ENCODE data around the gene SPOCK3.
"Not testable (repeated sequence)": the region's sequence is repeated elsewhere in the genome, so short reads cannot be mapped to it uniquely, and the experiment has no call there.

Gene SPOCK3

DNA sequence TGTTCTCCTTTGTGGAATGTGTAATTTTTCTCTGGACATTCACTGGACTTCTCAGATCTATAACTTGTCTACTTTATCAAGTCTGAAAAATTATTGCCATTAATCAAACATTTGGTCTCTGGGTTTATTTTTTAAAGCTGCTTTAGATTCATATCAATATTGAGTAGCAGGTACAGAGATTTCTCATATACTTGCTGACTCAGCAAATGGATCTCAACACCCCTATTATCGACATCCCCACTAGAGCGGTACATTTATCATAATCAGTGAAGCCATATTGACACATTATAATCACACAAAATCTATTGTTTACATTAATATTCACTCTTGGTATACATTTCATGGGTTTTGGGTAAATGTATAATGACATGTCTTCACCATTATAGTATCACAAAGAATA, 268.7 kb downstream of the SPOCK3 start:
- DNase-seq (ENCODE audit: low read depth in 2 of 2, low spot score in 1 of 2), result no peak

DNA sequence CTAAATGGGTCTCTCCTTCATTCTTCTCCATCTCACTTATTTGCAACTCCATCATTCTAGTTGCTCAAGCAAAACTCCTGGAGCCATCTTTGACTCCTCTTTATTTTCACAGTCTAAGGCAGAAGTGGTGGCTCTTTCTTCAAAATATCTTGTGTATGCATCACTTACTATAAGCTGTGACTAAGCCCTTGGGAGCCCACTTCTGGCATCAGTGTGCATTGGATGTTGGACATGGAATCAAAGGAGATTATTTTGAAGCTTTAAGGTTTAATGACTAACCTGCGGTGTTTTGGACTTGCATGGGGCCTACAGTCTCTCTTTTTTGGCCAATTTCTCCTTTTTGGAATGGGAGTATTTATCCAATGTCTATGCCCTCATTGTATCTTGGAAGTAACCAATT, 276.8 kb downstream of the SPOCK3 start:
- no peak for DNase-seq (ENCODE audit: low read depth in 2 of 2, low spot score in 1 of 2)

DNA sequence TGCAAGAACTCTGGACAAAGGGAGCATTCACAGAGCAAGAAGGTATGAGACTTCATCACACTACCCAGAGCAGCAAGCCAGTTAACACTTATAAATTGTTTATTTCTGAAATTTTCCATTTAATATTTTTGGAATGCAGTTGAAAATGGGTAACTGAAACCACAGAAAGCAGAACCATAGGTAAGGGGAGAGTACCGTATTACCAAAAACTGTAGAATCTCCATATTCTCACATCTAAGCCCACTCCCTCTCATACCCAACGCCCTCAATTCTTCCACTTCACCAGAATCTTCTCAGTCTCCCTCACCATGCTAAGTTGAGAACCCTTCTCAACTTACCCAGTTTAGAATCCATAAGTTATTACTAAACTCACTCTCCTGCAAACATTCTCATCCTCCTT, 277.8 kb downstream of the SPOCK3 start:
- no peak for DNase-seq (ENCODE audit: low read depth in 2 of 2, low spot score in 1 of 2)

DNA sequence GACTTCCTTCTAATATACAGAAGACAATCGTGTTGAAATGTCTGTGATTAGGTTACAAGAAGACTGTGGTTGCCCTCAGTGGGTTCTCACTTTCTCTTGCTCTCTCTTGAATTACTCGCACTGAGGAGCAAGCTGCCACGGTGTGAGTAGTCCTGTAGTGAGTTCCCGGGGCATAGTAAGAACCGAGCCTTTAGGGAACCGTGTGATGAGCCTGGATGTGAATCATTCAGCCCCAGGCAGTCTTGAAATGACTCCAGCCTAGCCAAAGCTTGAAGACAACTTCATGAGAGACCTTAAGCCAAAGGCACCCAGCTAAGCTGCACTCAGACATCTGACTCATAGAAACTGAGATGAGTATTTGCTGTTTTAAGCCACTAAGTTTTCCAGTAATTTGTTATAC, 292.7 kb downstream of the SPOCK3 start:
- no peak for DNase-seq (ENCODE audit: low read depth in 2 of 2, low spot score in 1 of 2)

DNA sequence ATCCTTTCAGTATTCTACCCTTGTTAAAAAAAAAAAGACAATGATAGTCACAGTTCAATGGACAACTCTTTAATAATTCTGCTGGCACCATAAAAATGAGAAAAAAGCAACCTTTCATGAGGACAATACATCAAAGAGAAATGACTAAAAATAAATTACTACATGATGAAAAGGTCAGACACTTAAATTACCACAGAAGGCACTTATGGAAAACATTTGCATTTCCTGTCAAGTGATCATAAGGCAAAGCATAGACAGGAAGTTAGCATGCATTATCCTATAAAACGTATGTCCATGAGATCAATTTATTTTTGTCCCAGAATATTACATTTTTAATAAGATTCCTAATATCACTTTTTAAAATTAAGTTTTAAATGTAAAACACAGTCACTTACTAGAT, 303.8 kb downstream of the SPOCK3 start:
- DNase-seq (ENCODE audit: low read depth in 2 of 2, low spot score in 1 of 2), result no peak

DNA sequence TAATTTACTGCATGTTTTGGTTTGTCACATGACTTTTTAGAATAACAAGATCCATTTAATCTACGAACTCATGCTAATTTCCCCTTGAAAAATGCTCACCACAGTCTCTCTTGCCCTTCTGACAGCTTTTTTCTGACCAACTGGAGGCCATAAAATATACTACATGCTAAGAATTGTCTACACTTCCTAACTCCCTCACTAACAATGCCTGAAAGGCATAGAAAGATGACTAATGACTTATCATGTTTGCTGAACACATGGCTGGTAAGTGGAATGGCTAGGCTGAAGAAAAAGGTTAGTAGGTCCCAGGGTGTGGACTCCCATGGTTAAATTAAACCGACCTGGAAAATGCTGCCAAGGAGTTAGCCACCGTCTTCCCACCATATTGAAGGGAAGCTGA, 309.9 kb downstream of the SPOCK3 start:
- DNase-seq (ENCODE audit: low read depth in 2 of 2, low spot score in 1 of 2), result no peak

DNA sequence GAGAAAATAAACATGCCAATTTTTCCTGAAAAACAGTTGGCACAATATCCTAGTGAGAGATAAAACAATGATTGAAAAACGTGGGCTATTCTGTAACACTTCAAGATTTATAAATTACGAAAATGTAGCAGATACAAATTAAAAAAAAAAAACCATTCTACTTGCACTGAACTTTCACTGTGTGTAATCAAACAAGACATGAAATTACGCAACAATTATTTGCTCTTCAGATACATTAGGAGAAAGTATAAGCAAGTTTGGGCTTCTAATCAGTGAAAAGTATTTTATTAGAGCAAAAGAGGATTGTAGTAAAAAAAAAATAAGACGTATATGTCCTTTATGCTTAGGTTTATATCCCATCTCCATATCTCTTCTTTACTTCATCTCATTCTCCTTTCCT, 320.4 kb downstream of the SPOCK3 start:
- DNase-seq (ENCODE audit: low read depth in 2 of 2, low spot score in 1 of 2), result no peak

DNA sequence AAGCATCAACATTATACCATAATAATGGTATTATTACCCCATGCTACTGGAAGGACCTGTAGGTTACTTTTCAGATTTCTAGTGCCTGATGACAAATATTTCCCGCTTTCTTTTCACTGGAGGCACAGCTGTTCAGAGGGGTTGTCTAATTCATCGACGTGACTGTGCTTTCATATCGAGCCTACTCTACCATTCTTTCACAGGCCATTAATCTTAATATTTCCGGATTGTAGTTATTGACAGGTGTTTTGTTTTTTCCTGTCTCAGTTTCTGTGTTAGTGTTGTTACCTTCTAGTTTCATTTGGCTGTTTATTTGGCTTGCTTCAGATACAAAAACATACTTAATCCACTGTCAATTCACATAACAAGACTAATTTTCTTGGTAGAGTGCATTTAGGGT, 330.9 kb downstream of the SPOCK3 start:
- no peak for DNase-seq (ENCODE audit: low read depth in 2 of 2, low spot score in 1 of 2)

DNA sequence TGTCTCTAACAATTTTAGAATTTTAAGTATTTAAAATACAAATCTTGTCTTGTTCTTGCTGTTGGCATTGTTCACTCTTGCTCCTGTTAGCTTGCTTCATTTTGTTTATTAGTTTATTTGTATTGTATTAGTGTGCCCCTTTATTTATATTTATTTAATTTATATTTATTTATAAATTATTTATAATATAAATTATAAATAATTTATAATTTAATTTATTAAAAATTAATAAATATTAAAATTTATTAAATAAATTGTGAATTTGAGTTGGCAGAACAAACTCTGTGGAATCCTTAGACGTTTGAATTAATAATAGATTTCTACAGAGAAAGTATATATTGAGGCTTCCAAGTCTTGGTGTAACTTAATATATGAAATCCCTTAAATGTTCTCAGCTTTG, 331.4 kb downstream of the SPOCK3 start:
- DNase-seq (ENCODE audit: low read depth in 2 of 2, low spot score in 1 of 2), result no peak

DNA sequence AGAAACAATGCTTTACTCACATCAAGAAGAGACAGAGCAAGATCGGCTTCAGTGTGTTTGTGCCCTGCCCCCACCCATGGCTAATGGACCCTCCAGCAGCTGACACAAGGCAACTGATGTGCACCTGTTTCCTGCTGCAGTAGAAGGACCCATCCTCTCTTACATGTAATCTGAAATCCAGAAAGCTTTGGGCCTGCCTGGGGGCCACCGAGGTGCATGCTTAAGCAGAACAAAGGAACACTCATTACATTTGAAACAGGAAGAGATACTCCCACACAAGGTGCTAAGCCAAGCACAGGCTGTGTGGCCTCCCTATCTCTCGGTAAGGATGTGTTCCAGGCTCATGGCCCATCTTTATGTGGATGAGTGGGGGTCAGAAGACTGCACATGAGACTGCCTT, 338.0 kb downstream of the SPOCK3 start:
- no peak for DNase-seq (ENCODE audit: low read depth in 2 of 2, low spot score in 1 of 2)

DNA sequence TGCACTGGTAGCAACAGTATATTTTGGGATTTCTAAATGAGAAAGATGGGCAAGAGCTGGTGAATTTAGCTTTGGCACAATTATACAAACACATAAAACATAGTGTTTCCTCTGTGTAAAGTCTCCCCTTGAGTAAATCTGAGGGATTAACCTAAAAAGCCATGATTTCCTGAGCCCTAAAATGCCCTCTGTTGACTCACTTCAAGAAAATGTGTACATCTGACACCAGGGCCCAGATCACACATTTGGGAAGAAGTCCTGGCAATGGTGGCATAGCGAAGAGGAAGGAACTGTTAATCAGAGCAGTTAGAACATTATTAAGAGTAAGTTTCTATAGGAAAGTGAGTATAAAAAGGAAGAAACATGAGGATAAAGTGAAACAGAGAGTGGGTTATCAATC, 338.5 kb downstream of the SPOCK3 start:
- DNase-seq (ENCODE audit: low read depth in 2 of 2, low spot score in 1 of 2), result no peak

DNA sequence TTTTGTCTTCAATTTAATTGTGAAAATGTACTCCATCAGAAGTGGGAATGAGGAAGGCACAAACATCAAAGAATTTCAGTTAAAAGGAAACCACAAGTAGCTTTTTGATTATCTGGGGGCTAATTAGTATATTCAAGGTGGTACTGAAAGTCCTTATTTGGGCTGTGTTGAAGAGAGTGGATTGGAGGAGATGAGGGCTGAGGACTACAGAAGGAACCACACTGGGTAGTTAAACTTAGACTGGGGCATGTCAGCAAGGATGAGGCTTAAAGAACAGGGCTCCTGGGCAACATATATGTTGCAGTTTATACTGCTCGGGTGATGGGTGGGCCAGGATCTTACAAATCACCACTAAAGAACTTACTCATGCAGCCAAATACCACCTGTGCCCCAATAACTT, 346.8 kb downstream of the SPOCK3 start:
- no peak for DNase-seq (ENCODE audit: low read depth in 2 of 2, low spot score in 1 of 2)

DNA sequence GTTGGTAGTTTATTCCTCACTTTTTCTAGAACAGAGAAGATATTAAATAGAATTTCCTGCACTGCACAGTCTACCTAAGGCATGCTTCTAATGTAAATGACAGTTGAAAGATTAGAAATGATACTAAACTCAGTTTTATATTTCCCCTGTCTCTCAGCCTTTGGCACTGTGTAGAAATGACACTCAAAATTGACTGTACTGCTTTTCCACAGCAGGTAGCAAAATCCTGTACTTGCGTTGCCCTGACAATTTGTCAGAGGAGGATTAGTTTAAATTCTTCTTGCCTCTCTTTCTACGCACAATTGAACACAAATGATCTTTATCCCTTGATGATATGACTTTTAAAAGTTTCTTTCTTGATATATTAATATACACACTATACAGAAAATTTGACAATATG, 347.6 kb downstream of the SPOCK3 start:
- no peak for DNase-seq (ENCODE audit: low read depth in 2 of 2, low spot score in 1 of 2)

DNA sequence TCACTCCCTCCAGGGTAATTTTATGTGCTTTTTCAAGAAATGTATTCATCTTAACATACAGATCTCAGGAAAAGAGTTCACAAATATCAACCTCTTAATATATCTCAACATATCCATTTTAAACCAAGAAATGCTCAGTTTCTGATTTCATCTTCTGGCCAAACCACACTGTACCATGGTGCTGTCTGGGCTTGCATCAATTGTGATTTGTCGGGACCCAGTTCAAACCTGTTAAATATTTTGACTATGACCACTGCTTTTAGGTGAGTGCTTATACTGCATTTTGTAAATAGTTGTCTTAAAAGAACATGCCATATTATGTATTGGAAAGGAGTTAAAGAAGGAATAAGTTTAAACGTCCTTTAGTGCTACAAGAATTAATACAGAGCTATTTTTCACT, 352.1 kb downstream of the SPOCK3 start:
- no peak for DNase-seq (ENCODE audit: low read depth in 2 of 2, low spot score in 1 of 2)

DNA sequence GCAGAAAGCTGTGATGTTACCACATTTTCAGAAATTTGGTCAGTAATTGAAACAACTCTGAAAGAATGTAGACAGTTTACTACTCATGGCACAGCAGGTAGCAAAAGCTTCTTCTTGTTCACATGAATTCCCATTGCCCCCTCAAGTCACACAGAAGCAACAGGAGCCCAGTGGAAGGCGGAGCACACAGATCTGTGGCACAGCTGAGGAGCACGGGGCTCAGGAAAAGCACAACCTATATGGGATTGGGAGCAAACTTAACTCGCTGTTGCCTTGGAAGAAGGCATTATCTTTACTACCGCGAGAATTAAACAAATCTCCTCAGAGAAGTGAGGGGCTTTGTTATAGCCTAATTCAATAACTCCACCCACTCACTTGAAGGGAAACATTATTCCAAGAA, 358.5 kb downstream of the SPOCK3 start:
- no peak for DNase-seq (ENCODE audit: low read depth in 2 of 2, low spot score in 1 of 2)

DNA sequence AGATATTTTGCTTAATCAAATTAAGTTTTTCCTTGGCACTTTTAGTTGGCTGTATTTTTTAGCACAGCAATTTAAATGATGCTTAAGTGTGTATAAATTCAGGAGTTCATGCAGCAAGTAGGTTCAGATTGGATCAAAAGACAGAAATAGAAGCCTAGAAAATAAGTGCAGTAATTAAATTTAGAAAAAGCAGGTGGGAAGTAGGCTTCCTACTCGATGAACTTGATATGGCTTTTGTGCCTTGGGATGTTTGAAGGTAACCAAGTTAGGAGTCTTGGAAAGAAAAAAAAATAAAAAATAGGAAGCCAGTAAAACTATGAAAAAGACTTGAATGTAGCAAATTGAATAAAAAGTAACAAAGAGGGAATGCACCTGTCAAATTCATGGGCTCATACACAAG, 372.3 kb downstream of the SPOCK3 start:
- DNase-seq (ENCODE audit: low read depth in 2 of 2, low spot score in 1 of 2), result no peak

DNA sequence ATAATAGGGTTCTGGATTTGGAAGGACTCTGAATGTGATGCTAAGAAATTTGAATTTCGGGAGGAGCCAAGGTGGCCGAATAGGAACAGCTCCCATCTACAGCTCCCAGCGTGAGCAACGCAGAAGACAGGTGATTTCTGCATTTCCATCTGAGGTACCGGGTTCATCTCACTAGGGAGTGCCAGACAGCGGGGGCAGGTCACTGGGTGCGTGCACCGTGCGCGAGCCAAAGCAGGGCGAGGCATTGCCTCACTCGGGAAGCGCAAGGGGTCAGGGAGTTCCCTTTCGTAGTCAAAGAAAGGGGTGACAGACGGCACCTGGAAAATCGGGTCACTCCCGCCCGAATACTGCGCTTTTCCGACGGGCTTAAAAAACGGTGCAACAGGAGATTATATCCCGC, 383.9 kb downstream of the SPOCK3 start:
- DNase-seq (ENCODE audit: low read depth in 2 of 2, low spot score in 1 of 2), result not testable (repeated sequence)

DNA sequence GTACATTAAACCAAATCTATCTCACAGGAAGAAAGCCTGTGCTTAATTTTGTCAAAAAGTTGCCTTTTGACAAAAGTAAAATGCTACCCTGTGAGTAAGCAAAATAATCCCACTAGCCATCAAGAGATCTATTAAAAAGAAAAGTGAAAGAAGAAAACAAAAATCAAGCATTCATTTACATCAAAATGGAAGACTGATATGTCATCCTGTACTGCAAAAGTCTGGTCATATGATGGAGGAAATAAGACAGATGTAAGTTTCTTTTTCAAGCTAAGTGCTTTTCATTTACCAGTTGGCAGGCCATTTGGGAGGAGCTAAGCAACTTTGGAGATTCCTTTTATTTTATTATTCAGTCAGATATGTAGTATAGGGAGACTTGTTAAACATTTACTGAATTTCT, 387.4 kb downstream of the SPOCK3 start:
- no peak for DNase-seq (ENCODE audit: low read depth in 2 of 2, low spot score in 1 of 2)

DNA sequence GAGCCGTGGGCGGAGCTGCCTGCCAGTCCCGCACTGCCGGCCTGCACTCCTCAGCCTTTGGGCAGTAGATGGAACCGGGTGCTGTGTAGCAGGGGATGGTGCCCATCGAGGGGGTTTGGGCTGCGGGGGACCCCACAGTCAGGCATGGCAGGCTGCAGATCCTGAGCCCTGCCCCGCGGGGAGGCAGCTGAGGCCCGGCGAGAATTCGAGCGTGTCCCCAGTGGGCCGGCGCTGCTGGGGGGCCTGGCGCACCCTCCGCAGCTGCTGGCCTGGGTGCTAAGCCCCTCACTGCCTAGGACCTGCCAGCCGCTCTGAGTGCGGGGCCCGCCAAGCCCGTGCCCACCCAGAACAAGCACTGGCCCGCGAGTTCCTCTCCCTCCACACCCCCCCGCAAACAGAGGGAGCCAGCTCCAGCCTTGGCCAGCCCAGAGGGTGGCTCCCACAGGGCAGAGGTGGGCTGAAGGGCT, 391.5 kb downstream of the SPOCK3 start:
- no peak for DNase-seq (ENCODE audit: low read depth in 2 of 2, low spot score in 1 of 2)

DNA sequence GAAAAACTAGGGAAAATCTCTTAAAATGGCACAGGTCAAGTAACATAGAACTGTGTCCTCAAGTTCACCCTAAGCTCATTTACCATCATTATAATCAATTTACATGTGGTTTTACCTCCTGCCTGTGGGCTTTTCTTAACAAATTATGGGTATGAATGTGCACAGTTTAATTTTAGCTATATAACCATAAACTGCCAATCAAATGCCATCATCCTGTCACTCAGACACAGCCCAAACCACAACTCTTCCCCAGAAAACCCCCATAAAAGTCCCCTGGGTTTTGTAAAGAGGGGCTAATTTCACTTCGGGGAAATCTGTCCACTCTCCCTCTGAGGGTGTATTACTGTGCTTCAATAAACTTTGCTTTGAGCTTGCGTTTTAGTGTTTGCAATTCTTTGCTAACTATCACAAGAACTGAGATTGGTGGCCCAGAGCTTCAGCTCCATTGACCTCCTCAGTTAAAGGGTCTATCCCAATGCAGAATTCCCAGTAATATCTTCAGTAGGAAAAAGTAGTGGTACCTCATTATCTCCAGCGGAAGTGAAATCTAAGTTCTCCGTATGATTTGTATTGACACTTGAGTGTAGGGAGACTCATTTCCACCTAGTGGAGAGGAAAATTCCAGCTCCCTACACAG, 394.6 kb downstream of the SPOCK3 start:
- no peak for DNase-seq (ENCODE audit: low read depth in 2 of 2, low spot score in 1 of 2)

DNA sequence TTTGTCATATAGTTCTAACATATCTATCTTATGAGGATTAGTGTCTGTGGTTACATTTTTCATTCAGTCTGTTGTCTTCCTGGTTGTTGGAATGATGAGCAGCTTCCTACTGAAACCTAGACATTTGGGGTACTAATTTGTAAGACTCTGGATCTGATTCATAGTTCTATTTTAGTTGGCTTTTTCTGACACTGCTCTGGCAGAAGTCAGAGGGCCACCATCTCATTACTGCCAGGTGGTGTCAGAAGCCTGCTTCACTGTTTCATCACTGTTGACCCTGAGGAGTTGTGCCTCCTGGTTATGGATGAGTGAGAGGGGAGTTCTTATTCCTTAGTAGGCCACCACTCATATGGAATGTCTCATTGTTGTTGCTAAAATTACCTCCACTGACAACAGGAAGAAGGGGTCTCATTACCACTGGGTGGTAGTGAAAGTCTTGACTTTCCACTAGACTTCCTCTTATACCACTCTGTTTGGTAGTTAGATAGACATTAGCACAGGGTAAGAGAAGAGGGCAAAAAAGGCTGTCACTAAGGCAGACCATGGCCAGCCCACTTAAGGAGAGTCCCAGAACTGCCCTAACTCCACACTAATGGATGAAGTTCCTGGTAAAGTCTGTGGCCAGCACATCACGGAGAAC, 395.2 kb downstream of the SPOCK3 start:
- no peak for DNase-seq (ENCODE audit: low read depth in 2 of 2, low spot score in 1 of 2)

DNA sequence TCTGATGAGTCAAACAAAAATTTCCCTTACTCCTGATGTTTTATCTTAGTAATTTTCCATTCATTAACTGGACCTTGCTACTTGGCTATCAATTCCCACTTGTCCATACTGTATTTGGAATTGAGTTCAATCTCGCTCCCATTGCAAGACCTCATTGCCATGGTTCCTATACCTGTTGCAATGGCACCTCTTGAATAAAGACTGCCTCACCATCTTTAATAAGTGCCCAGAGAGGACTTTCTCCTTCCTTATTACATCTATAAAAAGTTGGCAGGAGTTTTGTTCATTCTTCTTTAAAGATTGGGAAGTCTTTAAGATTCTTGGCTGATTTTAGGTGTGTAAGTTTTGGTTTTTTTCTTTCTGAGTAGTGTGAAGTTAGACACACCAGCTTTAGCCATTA, 397.4 kb downstream of the SPOCK3 start:
- no peak for DNase-seq (ENCODE audit: low read depth in 2 of 2, low spot score in 1 of 2)

DNA sequence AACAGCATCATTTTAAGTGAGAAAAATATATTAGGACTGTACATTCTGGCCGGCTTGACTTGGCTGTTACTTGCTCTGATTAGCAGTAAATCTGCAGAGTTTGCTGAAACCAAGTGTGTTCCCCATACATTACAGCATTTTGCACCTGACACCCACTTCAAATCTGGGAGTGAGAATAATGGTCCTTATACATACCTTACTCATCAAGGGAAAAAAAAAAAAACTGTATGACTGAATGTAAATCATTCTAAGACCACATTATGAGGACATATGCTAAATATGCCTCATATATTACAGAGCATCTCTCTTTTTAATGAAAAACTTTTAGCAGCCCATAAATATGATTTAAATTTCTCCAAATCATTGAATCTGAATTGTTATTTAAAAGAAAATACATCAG, 406.7 kb downstream of the SPOCK3 start:
- no peak for DNase-seq (ENCODE audit: low read depth in 2 of 2, low spot score in 1 of 2)

All from stimulated activated CD8-positive, alpha-beta memory T cell treated with anti-CD3 and anti-CD28 coated beads, Interleukin-4, amount 100 ng/mL, for 1 hour (primary cell).